ENCODE data around the gene SLC2A4.
A peak's percentile ranks its signal among the peaks of the same experiment; 100 is the strongest.

The SLC2A4 gene

DNA sequence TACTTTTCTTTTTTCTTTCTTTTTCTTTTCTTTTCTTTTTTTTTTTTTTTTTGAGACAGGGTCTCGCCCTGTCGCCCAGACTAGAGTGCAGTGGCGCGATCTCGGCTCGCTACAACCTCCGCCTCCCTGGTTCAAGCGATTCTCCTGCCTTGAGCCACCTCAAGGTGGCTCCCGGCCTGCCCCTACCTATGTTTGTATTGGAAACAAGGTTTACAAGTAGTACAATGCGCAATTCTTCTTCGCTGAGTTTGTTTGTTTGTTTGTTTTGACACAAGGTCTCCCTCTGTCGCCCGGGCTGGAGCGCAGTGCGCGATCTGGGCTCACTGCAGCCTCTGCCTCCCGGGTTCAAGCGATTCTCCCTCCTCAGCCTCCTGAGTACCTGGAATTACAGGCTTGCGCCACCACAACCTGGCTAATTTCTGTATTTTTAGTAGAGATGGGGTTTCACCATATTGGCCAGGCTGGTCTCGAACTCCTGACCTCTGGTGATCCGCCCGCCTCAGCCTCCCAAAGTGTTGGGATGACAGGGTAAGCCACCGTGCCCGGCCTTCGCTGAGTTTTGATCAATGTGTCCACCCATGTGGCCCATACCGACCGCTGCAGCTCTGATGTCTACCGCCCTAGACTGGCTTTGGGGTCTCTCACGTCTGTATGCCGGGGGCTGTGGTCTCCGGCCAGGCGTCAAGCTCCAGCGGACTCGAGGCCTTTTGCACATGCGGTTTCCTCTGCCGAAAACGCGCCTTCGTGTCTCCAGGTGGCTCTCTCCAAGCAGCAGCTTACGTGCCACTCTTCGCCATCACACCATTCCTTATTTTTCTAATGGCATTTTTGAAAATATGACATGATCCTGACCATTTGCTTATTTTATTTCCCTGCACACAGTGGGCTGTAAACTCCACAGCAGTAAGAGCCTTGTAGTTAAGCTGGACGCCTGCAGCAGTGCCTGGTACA is 14.0 kb downstream of the SLC2A4 start:
- H3K4me3 ChIP-seq (ENCODE audit: low read depth, low read length): no peak overlapping the region
- no peak for DNase-seq (ENCODE audit: low read depth, low spot score)
- POLR2A ChIA-PET: no interaction called here
- TF ChIP-seq, protein P1, sequence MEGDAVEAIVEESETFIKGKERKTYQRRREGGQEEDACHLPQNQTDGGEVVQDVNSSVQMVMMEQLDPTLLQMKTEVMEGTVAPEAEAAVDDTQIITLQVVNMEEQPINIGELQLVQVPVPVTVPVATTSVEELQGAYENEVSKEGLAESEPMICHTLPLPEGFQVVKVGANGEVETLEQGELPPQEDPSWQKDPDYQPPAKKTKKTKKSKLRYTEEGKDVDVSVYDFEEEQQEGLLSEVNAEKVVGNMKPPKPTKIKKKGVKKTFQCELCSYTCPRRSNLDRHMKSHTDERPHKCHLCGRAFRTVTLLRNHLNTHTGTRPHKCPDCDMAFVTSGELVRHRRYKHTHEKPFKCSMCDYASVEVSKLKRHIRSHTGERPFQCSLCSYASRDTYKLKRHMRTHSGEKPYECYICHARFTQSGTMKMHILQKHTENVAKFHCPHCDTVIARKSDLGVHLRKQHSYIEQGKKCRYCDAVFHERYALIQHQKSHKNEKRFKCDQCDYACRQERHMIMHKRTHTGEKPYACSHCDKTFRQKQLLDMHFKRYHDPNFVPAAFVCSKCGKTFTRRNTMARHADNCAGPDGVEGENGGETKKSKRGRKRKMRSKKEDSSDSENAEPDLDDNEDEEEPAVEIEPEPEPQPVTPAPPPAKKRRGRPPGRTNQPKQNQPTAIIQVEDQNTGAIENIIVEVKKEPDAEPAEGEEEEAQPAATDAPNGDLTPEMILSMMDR (IDR thresholded peaks at IDR 0.05; ENCODE audit: insufficient read depth, low read length, missing control alignments): no peak
- CTCF ChIA-PET: interaction anchor here (0.8 to 11.7 kb wide), 38 partner anchors 10 to 381 kb away, joined by 3 to 255 read pairs (median 5); partner anchors contain the start of genes ACADVL, ASGR1, CTDNEP1 and DLG4

DNA sequence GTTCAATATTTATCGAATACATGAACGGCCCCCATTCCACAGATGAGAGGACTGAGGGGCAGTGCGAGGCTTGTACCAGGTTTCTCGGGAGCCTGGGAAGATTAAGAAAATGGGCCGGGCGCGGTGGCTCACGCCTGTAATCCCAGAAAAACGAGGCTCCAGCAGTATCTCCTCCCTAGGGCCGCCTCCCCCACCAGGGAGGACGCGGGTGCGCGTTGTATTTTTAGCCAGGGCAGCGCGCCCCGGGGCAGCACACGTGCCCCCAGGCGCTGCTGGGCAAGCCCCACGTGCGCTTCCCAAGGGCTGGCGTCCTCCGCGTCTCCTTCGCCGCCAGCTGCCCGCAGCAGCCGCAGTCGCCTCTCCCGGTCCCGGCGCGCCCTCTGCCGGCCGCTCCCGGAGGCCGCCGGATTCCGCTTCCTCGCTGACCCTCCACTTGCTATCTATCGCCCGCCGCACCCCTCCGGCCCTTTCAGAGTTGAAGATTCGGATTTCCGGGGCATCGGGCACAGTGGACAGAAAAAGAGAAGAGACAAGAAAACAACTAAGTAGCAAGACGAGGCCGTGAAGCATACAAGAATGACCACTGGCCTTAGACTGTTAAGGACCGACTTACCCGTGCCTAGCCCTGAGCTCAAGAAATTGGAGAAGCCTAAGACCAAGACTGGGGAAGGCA is 14.8 kb downstream of the SLC2A4 start:
- TF ChIP-seq, protein P1 (IDR thresholded peaks at IDR 0.05; ENCODE audit: insufficient read depth, low read length, missing control alignments): peak; percentile 89
- ChIA-PET CTCF (interaction anchor here (0.8 to 11.7 kb wide), 49 partner anchors 9 to 382 kb away, joined by 3 to 255 read pairs (median 5); partner anchors contain the start of genes ACADVL, ACAP1, ASGR1 and CTDNEP1), POLR2A (interaction anchor here (0.6 to 1.2 kb wide), 2 partner anchors 24 to 76 kb away, joined by 3 read pairs; no protein-coding TSS in a partner anchor)
- H3K4me3 ChIP-seq (ENCODE audit: low read depth, low read length): peak overlapping the region; percentile 20
- DNase-seq (ENCODE audit: low read depth, low spot score): no peak

DNA sequence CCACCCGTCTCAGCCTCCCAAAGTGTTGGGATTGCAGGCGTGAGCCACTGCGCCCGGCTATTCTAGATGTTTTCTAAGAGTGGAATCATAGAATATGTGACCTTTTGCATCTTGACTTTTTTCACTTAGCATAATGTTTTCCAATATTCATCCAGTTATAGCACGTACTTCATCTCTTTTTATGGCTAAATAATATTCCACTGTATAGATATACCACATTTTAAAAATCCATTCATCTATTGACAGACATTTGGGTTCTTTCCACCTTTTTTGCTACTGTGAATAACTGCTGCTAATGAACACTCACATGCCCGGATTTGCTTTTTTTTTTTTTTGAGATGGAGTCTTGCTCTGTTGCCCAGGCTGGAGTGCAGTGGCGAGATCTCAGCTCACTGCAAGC is 22.7 kb downstream of the SLC2A4 start:
- ChIA-PET CTCF (interaction anchor here (1.0 to 11.7 kb wide), 2 partner anchors 20 to 256 kb away, joined by 3 to 255 read pairs; partner anchors contain the start of gene SLC2A4), POLR2A (no interaction called here)
- no peak for DNase-seq (ENCODE audit: low read depth, low spot score)
- no peak overlapping the region for H3K4me3 ChIP-seq (ENCODE audit: low read depth, low read length)
- TF ChIP-seq, protein P1 (IDR thresholded peaks at IDR 0.05; ENCODE audit: insufficient read depth, low read length, missing control alignments): no peak

DNA sequence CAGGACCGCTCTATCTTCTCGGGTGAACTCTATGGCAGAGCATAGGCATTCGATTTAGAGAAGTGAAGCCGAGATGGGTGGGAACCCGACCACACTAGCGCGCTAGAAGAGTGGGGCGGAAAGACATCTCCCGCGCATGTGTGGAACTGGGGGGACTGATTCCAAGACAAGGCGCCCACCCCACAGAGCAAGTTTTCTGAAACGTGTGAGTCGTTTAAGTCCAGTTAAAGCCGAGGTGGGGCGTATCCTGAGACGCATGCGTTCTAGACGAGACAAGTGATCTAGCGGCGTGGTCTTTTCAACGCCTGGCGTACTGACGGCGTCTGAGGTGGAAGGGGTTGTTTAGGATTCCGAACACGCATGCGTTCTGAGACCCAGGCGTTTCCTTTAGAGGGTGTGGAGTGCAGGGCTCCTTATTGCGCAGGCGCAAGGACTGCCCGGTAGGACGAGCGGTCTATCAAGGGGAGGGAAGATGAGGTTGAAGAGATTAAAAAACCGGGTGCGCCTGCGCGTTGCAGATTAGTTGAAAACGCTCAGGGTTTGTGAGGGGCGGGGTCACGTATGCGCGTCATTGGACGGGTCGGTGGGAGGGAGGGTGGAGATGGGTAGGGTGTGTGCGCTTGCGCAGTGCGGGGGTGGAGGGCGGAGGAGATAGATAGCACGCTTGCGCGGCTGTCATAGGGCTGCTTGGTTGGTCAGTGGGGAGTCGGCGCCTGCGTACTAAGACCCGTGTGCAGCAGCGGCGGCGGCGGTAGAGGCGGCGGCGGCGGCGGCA is 25.6 kb downstream of the SLC2A4 start, which contains the start of gene EIF5A:
EIF5A (plus strand) TSS at position 718 of the 775 bp plus-strand sequence. CDS start 2,008 bp downstream, outside the sequence.
- POLR2A ChIA-PET: no interaction called here
- TF ChIP-seq, protein P1 (IDR thresholded peaks at IDR 0.05; ENCODE audit: insufficient read depth, low read length, missing control alignments): no peak
- peak within 1 kb of the TSS; percentile 92 for H3K4me3 ChIP-seq (ENCODE audit: low read depth, low read length)
- CTCF ChIA-PET: interaction anchor here (2.3 to 11.7 kb wide), 2 partner anchors 11 to 23 kb away, joined by 15 to 255 read pairs; partner anchors contain the start of gene SLC2A4
- peak; percentile 99 for DNase-seq (ENCODE audit: low read depth, low spot score)

DNA sequence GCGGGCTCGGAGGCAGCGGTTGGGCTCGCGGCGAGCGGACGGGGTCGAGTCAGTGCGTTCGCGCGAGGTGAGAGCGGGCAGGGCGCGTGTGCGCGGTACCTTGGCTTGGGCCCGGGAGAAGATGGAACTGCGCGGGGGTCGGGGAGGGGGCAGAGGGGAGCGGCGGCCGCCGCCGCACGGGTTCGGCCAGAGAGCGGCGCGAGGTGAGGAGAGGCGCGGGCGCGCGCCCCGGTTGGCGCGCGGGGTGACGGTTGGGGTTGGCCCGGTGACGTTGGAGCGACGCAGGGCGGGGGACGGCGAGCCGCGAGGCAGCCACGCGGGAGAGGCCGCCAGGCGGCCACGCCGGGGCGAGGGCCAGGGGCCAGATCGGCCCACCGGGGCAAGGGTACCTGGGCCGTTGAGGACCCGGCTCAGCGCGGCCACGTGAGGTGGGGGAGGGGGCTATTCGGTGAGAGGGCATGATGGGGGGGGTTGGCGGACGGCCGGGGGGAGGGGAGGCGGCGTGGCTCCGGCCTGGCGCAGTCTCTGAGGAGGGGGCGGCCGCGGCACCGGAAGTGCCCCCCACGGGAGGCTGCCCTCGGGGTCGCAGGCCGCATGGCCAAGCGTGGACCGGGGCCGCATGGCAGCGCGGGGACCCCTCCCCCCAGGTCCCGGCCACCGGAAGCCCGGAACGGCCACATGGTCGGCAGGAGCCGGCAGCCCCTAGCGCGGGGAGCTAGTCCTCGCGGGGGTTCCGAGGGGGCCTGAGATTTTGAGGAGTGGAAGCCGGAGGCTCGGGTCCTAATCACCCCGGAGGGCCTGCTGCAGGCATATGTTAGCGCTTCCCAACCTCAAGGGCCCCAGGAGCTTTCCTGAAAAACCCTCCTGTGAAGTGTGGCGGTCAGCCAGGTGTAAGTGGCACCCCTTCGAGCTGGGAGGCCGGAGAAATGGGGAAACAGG is 26.4 kb downstream of the SLC2A4 start:
- TF ChIP-seq, protein P1 (IDR thresholded peaks at IDR 0.05; ENCODE audit: insufficient read depth, low read length, missing control alignments): no peak
- DNase-seq (ENCODE audit: low read depth, low spot score): no peak
- CTCF ChIA-PET: interaction anchor here (0.6 to 1.3 kb wide), 2 partner anchors 11 to 23 kb away, joined by 3 to 4 read pairs; no protein-coding TSS in a partner anchor
- POLR2A ChIA-PET: interaction anchor here (1.6 kb wide), 1 partner anchor 22 kb away, joined by 4 read pairs; no protein-coding TSS in a partner anchor
- H3K4me3 ChIP-seq (ENCODE audit: low read depth, low read length): peak overlapping the region; percentile 92

Data from AG04449 (cell line).